GM23248 (cell line): Measurements from ENCODE around the gene SPAG9.

ENCODE experiments used
- EZH2 ChIP-seq: fragments of 200-600 bp; sonication (generic); IDR thresholded peaks from 2 replicates; pipeline ENCODE4 v1.6.1; 2018; ENCODE audit warnings: antibody characterized with exemption, mild to moderate bottlenecking; ENCODE audit not compliant: insufficient read depth, poor library complexity, severe bottlenecking
- EZH2phosphoT487 ChIP-seq: fragments of 200-600 bp; sonication (generic); IDR thresholded peaks from 2 replicates; pipeline ENCODE4 v1.6.1; 2018; ENCODE audit warnings: antibody characterized with exemption, moderate library complexity, mild to moderate bottlenecking, low read depth; ENCODE audit not compliant: insufficient read depth

DNA sequence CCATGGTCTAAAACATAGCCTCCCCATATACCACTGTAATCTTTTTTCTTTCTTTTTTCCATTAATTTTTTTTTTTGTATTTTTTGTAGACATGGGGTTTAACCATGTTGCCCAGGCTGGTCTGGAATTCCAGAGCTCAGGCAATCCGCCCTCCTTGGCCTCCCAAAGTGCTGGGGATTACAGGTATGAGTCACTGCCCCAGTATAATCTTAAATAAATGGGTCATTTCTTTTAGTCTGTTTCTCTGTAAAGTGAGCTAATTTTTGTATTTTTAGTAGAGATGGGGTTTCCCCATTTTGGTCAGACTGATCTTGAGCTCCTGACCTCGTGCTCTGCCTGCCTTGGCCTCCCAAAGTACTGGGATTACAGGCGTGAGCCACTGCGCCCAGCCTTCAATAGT lies 27.0 kb upstream of the SPAG9 start:
- no peak for TF ChIP-seq EZH2phosphoT487
- TF ChIP-seq EZH2 = no peak
